HCT116 (cell line): ENCODE data around the gene MCAT.

ENCODE experiments used
- EGR1 ChIP-seq: IDR thresholded peaks from 2 replicates; pipeline ENCODE4 v1.6.1; 2012; ENCODE audit warnings: low read depth
- ELF1 ChIP-seq: IDR thresholded peaks from 2 replicates; pipeline ENCODE4 v1.6.1; 2012; ENCODE audit warnings: low read depth, borderline replicate concordance
- EZH2 ChIP-seq: fragments of 200-600 bp; sonication (generic); IDR thresholded peaks from 2 replicates; pipeline ENCODE4 v1.6.1; 2017; ENCODE audit warnings: antibody characterized with exemption, mixed run types
- EZH2phosphoT487 ChIP-seq: fragments of 200-600 bp; IDR thresholded peaks from 2 replicates; pipeline ENCODE4 v1.6.1; 2018; ENCODE audit warnings: antibody characterized with exemption, borderline replicate concordance
- POLR2A ChIP-seq: IDR thresholded peaks from 2 replicates; pipeline ENCODE4 v1.7.0; 2011; ENCODE audit warnings: borderline replicate concordance; ENCODE audit not compliant: insufficient read depth, insufficient read length; ENCODE audit errors: extremely low read depth
- POLR2AphosphoS5 ChIP-seq: IDR thresholded peaks from 2 replicates; pipeline ENCODE4 v1.6.1; 2011; ENCODE audit warnings: mild to moderate bottlenecking, low read depth, low read length, moderate library complexity
- RAD21 ChIP-seq: IDR thresholded peaks from 2 replicates; pipeline ENCODE4 v1.6.1; 2012; ENCODE audit warnings: low read depth, mild to moderate bottlenecking
- REST ChIP-seq: IDR thresholded peaks from 2 replicates; pipeline ENCODE4 v1.6.1; 2012; ENCODE audit warnings: low read depth
- SIN3A ChIP-seq: IDR thresholded peaks from 2 replicates; pipeline ENCODE4 v1.6.1; 2012; ENCODE audit warnings: low read depth
- YY1 ChIP-seq: IDR thresholded peaks from 2 replicates; pipeline ENCODE4 v1.6.1; 2011; ENCODE audit warnings: low read length, low read depth, moderate library complexity, mild to moderate bottlenecking; ENCODE audit not compliant: insufficient replicate concordance; ENCODE audit errors: extremely low read depth
- ZNF274 ChIP-seq: fragments of 200-500 bp; sonication (Bioruptor generic); IDR thresholded peaks from 2 replicates; pipeline ENCODE4 v1.6.1; 2014; ENCODE audit warnings: mild to moderate bottlenecking, low read depth, low read length, inconsistent platforms
- TF ChIP-seq, protein P1 (sequence below), 3 experiments: fragments of 200-600 bp in 1 of 3; sonication (generic) in 1 of 3; IDR thresholded peaks in 2 of 3; conservative IDR thresholded peaks in 1 of 3; 2 replicates each; pipeline ENCODE4 v1.5.1; 2012 to 2017; ENCODE audit warnings: low read depth in 2 of 3, low read length in 2 of 3, antibody characterized with exemption in 1 of 3, borderline replicate concordance in 1 of 3, control low read depth in 1 of 3, mild to moderate bottlenecking in 1 of 3, mixed read lengths in 1 of 3, mixed run types in 1 of 3, moderate library complexity in 1 of 3; ENCODE audit not compliant: insufficient read depth in 1 of 3
- TF ChIP-seq, protein P2 (sequence below): IDR thresholded peaks from 2 replicates; pipeline ENCODE4 v1.6.1; 2012

- TF ChIP-seq, protein P1, sequence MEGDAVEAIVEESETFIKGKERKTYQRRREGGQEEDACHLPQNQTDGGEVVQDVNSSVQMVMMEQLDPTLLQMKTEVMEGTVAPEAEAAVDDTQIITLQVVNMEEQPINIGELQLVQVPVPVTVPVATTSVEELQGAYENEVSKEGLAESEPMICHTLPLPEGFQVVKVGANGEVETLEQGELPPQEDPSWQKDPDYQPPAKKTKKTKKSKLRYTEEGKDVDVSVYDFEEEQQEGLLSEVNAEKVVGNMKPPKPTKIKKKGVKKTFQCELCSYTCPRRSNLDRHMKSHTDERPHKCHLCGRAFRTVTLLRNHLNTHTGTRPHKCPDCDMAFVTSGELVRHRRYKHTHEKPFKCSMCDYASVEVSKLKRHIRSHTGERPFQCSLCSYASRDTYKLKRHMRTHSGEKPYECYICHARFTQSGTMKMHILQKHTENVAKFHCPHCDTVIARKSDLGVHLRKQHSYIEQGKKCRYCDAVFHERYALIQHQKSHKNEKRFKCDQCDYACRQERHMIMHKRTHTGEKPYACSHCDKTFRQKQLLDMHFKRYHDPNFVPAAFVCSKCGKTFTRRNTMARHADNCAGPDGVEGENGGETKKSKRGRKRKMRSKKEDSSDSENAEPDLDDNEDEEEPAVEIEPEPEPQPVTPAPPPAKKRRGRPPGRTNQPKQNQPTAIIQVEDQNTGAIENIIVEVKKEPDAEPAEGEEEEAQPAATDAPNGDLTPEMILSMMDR (IDR thresholded peaks at IDR 0.05 in 2 of 3, conservative IDR thresholded peaks at IDR 0.05 in 1 of 3; ENCODE audit: borderline replicate concordance in 1 of 3, insufficient read depth in 1 of 3, low read depth in 2 of 3, low read length in 2 of 3): no peak
- TF ChIP-seq POLR2A (no peak), ZNF274 (no peak), SIN3A (no peak), EZH2phosphoT487 (no peak), EZH2 (no peak), ELF1 (no peak), YY1 (no peak), POLR2AphosphoS5 (no peak), EGR1 (no peak), REST (no peak), RAD21 (no peak)
- TF ChIP-seq, protein P2, sequence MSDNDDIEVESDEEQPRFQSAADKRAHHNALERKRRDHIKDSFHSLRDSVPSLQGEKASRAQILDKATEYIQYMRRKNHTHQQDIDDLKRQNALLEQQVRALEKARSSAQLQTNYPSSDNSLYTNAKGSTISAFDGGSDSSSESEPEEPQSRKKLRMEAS: no peak
These were observed 28.2 kb downstream of the MCAT start for GRCh38 chr22:43114958-43115357.
